HG03280 (cell line): ENCODE measurements around the gene DGKB.

Experiments used
- ATAC-seq: cut with Tn5 transposase; IDR thresholded peaks from one replicate; pipeline ENCODE4 v1.9.1; 2021; ENCODE audit warnings: mild to moderate bottlenecking, moderate library complexity; ENCODE audit not compliant: unreplicated experiment

Gene DGKB

GRCh38 chr7:14691034-14691433 lies 211.5 kb downstream of the DGKB start:
- no peak for ATAC-seq

DNA sequence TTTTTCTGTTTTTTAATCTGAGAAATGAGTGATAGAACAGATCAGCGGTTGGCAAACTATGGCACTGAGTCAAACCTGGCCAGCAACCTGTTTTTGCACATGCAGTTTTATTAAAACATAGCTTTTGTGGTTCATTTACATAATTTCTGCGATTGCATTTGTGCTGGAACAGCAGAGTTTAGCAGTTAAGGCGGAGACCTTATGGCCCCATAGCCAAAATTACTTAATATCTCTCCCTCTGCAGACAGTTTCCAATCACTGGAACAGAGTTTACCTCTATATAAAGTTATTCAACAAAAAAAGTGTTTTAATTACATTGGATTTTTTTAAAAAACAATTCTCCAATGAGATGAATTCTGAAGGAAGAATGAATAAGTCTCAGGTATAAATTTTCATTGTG lies 212.1 kb downstream of the DGKB start:
- no peak for ATAC-seq

DNA sequence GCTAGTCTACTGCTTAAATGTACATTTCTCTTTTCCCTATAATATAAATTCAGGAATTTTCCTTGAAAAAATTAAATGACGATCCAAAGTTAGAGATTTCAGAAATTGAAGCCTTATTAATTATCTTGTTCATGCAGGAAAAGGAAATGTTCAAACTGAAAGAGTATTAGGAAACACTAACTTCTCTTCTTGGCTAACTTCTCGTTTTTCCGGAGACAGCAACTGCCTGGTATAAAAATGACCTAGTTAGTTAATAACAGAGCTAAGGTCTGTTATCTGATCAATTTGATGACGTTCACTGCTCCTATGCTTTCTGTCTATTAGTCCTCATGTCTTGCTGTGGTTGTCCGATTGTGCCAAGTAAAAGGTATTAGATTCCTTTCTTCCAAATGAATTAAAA lies 212.5 kb downstream of the DGKB start:
- no peak for ATAC-seq

DNA sequence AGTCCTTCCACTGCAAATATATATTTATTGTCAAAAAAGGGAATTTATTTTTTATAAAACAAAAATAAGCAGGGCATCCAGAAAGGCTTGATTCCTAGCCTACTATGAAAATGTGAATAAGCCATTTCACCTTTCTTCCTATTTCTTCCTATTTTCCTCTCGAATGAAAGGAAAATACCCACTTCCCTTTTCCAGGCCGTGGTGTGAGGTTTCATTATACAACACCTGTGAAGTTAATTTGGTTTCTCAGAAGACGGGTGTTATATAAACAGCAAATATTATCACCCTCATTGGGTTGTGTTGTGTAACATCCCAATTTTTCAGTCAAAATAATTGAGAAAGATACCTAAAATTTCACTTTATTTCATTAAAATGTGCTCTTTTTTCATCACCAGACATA lies 214.3 kb downstream of the DGKB start:
- no peak for ATAC-seq

- ATAC-seq = no peak
These were observed 214.8 kb downstream of the DGKB start for GRCh38 chr7:14687777-14688176.

GRCh38 chr7:14687241-14687640 lies 215.3 kb downstream of the DGKB start:
- ATAC-seq = no peak

GRCh38 chr7:14685167-14685566 lies 217.4 kb downstream of the DGKB start:
- no peak for ATAC-seq

DNA sequence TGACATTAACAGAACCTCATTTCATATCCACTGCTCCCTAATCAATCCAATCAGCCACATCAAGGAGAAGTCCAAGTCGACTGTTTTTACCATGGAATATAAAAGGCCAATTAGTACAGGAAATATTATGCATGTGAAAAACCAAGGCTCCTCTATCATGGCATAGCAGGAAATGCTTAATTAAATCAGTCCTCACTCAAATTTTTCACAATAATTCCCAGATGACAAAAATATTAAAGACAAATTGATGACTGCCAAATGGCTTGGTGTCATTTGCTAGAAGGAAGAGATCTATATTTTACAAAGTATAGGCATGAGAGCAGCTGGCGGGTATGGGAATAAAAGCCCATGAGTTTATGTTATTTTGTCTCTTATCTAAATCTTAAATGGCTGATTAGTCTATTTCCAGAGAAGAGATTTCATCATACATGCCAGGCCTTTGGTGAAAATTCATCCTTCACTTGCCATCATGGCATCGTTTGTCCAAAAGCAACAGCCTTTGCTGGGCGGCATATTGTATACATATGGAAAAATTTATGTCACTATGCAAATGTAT lies 219.6 kb downstream of the DGKB start:
- ATAC-seq = no peak

DNA sequence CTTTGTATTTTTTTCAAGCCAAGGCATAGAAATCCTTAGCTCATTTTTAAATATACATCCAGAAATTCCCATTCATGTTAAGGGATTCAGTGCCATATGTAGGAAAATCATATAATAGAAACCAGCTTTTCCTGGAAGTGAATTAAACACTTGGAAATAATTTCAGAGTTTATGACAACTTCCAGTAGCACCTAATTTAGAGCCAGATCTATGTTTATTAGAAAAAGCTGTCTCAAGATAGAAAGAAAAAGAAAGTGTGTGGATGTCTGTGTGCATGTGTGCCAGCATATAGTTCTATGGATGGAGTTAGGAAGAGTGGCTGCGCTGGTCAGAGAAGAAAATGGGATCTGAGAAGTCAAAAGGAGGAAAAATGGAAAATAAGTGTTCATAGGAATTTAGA lies 225.7 kb downstream of the DGKB start:
- ATAC-seq = no peak

DNA sequence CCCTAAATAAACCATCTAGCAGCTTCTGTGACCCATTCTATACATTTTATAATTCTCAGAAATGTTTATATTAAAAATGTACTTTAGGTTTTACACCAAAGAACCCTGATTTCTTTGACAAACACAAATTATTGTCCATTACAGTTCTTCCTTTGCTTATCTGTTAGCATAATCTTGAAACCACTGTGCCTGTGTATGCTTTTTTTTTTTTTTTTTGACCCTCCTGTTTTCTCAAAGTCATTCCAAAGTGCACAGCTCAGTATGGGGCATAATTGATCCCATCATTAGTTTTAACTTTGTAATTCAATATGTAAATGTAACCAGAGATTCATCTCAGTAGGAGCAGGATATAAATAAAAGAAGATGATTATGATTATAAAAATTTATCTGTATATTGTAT lies 229.3 kb downstream of the DGKB start:
- ATAC-seq = no peak

GRCh38 chr7:14666913-14667312 lies 235.6 kb downstream of the DGKB start:
- no peak for ATAC-seq

DNA sequence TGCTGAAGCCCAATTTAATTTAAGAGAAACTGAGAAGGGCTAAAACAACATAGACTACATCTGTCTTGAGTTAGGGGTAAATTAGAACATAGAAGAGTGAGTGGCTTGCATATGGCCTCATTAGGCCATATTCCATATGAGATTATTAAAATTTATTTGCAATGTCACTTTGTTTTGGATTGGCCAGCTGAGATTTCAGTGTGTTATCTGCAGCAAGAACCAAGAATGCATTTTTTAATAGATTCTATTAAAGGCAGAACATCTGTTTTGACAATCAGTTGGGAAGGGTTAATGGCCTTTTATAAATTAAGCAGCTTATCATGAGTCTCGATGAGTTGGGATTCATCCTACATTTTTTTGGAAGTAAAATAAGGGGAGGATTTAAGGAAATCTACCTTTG lies 236.2 kb downstream of the DGKB start:
- no peak for ATAC-seq

DNA sequence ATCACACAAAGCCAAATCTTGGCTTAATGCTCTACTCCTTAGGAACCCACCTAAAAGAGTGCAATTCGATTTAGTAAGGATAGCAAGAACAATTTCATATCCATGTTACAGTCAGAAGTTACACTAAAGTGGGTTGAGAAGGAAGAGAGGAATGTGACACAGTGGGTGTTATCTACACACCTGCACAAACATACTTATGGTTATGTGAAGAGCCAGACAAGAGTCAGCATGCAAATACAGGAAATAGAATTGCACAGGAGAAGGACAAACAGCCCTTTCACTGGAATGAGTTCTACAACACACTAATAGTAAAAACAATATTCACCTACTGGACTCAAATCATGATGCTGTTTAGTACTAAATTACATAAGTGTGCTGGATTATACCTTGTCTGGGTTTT lies 262.8 kb downstream of the DGKB start:
- ATAC-seq = no peak

DNA sequence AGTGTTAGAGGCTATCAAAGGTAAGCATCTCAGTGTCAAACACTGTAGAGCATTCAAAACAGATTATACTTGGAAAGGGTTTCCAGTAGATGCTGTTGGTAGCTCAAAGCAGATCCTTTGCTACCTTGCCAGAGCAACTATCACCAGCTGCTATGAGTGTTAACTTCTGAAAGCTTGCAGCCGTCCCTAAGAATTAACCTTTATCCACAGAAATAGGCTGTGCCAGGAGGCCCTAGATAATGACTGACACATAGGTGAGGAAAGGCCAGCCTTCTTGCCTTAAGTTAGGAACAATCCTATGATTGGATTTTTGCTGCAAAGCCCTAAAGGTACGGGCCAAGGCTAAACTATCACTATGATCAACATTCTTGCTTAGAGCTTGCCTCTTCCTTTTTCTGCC lies 263.2 kb downstream of the DGKB start:
- ATAC-seq = no peak

DNA sequence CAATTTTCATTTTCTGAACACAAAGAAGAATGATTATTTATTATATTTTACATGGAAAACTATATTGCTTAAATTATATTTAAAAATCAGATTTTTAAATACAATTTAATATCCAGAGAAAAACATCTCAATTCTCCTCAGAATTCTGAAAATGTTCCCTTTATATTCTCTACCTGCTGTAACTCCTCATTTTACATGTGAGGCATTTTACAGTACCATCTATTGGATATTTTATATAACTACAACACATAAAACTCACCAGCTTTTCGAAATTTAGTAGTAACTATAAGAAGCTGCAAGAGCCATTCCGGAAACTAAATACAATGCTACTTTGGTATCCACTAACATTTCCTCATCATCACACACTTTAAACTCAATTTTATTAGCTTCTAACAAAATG lies 264.6 kb downstream of the DGKB start:
- no peak for ATAC-seq

DNA sequence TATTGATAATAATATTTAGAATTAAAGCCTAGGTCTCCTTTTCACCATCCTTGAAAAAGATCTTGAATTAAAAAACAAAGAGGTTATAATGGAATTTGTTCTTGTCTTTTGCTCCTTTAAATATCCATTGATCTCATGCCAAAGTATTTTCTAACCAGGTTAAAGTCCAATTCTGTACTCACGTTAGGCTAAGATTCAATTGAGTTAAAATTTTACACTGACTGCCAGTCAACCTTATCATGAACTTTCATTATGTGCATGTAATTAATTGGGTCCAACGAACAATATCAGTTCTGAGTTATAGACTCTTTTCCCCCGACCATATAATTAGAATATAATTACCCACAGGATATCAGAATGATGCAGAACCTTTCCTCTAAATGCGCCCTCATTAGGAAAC lies 266.6 kb downstream of the DGKB start:
- ATAC-seq = no peak

DNA sequence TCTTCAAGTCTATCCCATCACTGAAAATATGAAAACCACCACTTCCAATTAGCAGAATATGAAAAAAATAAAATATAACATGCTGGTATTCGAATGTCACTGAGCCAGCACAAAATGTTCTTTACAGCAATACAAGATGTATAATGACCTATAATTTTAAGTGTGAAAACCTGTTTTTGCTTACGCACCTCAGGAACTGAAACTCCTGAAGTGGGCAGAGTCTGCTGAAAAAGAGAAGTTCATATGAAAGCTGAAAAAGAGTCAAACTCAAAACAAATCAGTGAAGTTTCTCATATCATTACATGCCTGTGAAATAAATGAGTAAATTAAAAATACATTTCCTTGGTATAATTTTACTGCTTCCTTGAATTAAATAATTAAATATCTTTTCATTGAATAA lies 272.5 kb downstream of the DGKB start:
- no peak for ATAC-seq

GRCh38 chr7:14628516-14628915 lies 274.0 kb downstream of the DGKB start:
- ATAC-seq = no peak

- no peak for ATAC-seq
These were observed 276.5 kb downstream of the DGKB start for GRCh38 chr7:14626076-14626475.

DNA sequence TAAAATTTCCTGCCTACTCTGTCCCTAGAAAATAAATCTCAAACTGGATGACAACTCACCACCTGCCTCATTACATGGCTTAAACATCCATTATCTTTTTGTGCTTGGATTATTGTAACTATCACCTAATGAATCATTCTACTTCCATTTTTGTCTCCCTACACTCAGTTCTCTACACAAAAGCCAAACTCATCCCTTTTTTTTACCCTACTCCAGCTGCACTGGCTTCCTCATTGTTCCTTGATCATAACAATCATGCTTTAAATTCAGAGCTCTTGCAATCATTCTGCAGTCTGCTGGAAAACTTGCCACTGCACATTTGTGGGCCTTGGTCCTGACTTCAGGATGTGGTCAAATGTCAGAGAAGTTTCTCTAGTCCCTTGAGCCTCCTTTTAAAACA lies 280.0 kb downstream of the DGKB start:
- no peak for ATAC-seq

DNA sequence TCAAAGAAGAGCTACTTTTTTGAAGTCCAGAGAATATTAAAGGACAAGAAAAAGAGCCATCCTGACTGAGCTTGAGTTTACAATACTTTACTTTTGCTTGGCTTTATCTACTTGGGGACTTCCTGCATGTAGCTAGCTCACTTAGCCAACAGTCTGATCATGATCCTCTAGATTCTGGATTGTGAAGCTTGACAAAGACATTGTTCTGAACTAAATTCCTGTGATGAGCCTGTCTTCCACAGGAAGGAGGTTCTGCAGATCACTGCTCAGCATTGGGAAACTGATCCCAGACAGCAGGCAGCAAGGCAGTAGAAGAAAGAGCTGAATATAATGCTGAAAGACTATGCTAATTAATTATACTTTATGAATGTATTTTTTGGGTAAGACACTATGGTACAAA lies 296.4 kb downstream of the DGKB start:
- no peak for ATAC-seq

GRCh38 chr7:14604606-14605005 lies 297.9 kb downstream of the DGKB start:
- no peak for ATAC-seq

- ATAC-seq = no peak
These were observed 299.7 kb downstream of the DGKB start for GRCh38 chr7:14602851-14603250.
